HCT116 (cell line): Measurements from ENCODE around the gene ESF1. TPM values are rescaled to one million over a fixed set of nuclear protein-coding genes. Genes with fewer than 3 reads are reported as not detected.

Source experiments
- ATAC-seq: fragments of 200-7000 bp; cut with Tn5 transposase; 2 replicates; pipeline ENCODE4 v1.9.1; 2020; ENCODE audit warnings: mild to moderate bottlenecking, moderate library complexity
- BruUV-seq: library from RNA; stranded (reverse); fragments of 400-500 nt; replicated peaks from 2 replicates; lab custom pipeline; 2021; lab: Mats Ljungman, UMichigan
- CTCF ChIA-PET: fragments of 300-600 bp; sonication (Branson Sonifier 250); formaldehyde crosslinking; loops from one replicate; lab custom pipeline; 2021; ENCODE audit warnings: antibody characterized with exemption; lab: Charles Lee
- POLR2A ChIA-PET: fragments of 300-600, 350-600 bp; sonication (Branson Sonifier 250); formaldehyde crosslinking; loops from one replicate; lab custom pipeline; 2021; ENCODE audit warnings: antibody characterized with exemption; lab: Charles Lee
- RAD21 ChIA-PET, 2 experiments: fragments of 300-600 bp; sonication (Branson Sonifier 250); formaldehyde crosslinking; loops; one replicate each; lab custom pipeline; 2023; ENCODE audit warnings: low total read pairs in 2 of 2; ENCODE audit not compliant: uncharacterized antibody in 2 of 2, unreplicated experiment in 2 of 2, low non-redundant PET in 1 of 2; lab: Charles Lee
- DNase-seq: peaks from one replicate; pipeline ENCODE4 v3.0.0-alpha.2; 2010; ENCODE audit warnings: low read depth, low spot score
- H2AFZ ChIP-seq: fragments of 200-600 bp; shearing (Covaris generic), sonication (generic); 2 replicates; pipeline ENCODE4 v1.6.1; 2017; ENCODE audit warnings: low read depth, mixed run types, mixed read lengths, antibody characterized with exemption, low read length; ENCODE audit not compliant: poor library complexity, severe bottlenecking
- H3K27ac ChIP-seq: 2 replicates; pipeline ENCODE4 v1.5.1; 2012; ENCODE audit warnings: low read depth, low read length
- H3K27me3 ChIP-seq: fragments of 200-600 bp; sonication (generic); 2 replicates; pipeline ENCODE4 v1.6.1; 2016; ENCODE audit warnings: mixed run types, low read length, mixed read lengths; ENCODE audit not compliant: insufficient read depth
- H3K36me3 ChIP-seq, 2 experiments: fragments of 200-500 bp in 1 of 2; fragments of 200-600 bp in 1 of 2; sonication (Bioruptor generic) in 1 of 2; sonication (generic) in 1 of 2; 2 replicates each; pipeline versions ENCODE4 v1.5.1 to v1.6.1; 2014 to 2016; ENCODE audit warnings: low read length in 2 of 2, inconsistent platforms in 1 of 2, mixed read lengths in 1 of 2, mixed run types in 1 of 2; ENCODE audit not compliant: insufficient read depth in 2 of 2, control insufficient read depth in 1 of 2
- H3K4me1 ChIP-seq, 2 experiments: fragments of 200-600 bp in 1 of 2; sonication (generic) in 1 of 2; 2 replicates each; pipeline versions ENCODE4 v1.5.1 to v1.6.1; 2012 to 2017; ENCODE audit warnings: low read length in 2 of 2, inconsistent platforms in 1 of 2, mild to moderate bottlenecking in 1 of 2, mixed read lengths in 1 of 2, mixed run types in 1 of 2, moderate library complexity in 1 of 2; ENCODE audit not compliant: insufficient read depth in 2 of 2, control insufficient read depth in 1 of 2
- H3K4me2 ChIP-seq: fragments of 200-600 bp; sonication (generic); 2 replicates; pipeline ENCODE4 v1.6.1; 2017; ENCODE audit warnings: mixed run types, low read length, mixed read lengths
- H3K4me3 ChIP-seq, 2 experiments: fragments of 200-600 bp in 1 of 2; sonication (generic) in 1 of 2; replicated peaks in 1 of 2; 2 replicates each; pipeline ENCODE4 v1.5.1; 2011 to 2016; ENCODE audit warnings: low read length in 2 of 2, control low read depth in 1 of 2, low read depth in 1 of 2, mild to moderate bottlenecking in 1 of 2, mixed read lengths in 1 of 2, mixed run types in 1 of 2
- H3K79me2 ChIP-seq: fragments of 200-600 bp; sonication (generic); 2 replicates; pipeline ENCODE4 v1.6.1; 2017; ENCODE audit warnings: mild to moderate bottlenecking, mixed run types, low read length, moderate library complexity, mixed read lengths; ENCODE audit not compliant: insufficient read depth
- H3K9ac ChIP-seq: fragments of 200-600 bp; sonication (generic); 2 replicates; pipeline ENCODE4 v1.6.1; 2016; ENCODE audit warnings: low read length, mixed read lengths
- H3K9me2 ChIP-seq: fragments of 200-600 bp; sonication (generic), shearing (Covaris generic); 2 replicates; pipeline ENCODE4 v1.6.1; 2017; ENCODE audit warnings: mixed run types, mild to moderate bottlenecking, moderate library complexity; ENCODE audit not compliant: insufficient read depth
- H3K9me3 ChIP-seq, 2 experiments: fragments of 200-500 bp in 1 of 2; fragments of 200-600 bp in 1 of 2; sonication (Bioruptor generic) in 1 of 2; sonication (generic) in 1 of 2; 2 replicates each; pipeline ENCODE4 v1.6.1; 2014 to 2017; ENCODE audit warnings: low read length in 2 of 2, mixed read lengths in 2 of 2, inconsistent platforms in 1 of 2, low read depth in 1 of 2, mild to moderate bottlenecking in 1 of 2, mixed run types in 1 of 2, moderate library complexity in 1 of 2; ENCODE audit not compliant: control insufficient read depth in 1 of 2, insufficient read depth in 1 of 2
- H4K20me1 ChIP-seq: fragments of 200-600 bp; sonication (generic), shearing (Covaris generic); 2 replicates; pipeline ENCODE4 v1.6.1; 2017; ENCODE audit warnings: mixed run types, mild to moderate bottlenecking, moderate library complexity; ENCODE audit not compliant: insufficient read depth
- CBX3 ChIP-seq: IDR thresholded peaks from 2 replicates; pipeline ENCODE4 v1.6.1; 2012; ENCODE audit warnings: low read depth
- CEBPB ChIP-seq: IDR thresholded peaks from 2 replicates; pipeline ENCODE4 v1.6.1; 2012; ENCODE audit warnings: low read depth
- EGR1 ChIP-seq: IDR thresholded peaks from 2 replicates; pipeline ENCODE4 v1.6.1; 2012; ENCODE audit warnings: low read depth
- ELF1 ChIP-seq: IDR thresholded peaks from 2 replicates; pipeline ENCODE4 v1.6.1; 2012; ENCODE audit warnings: low read depth, borderline replicate concordance
- EZH2 ChIP-seq: fragments of 200-600 bp; sonication (generic); IDR thresholded peaks from 2 replicates; pipeline ENCODE4 v1.6.1; 2017; ENCODE audit warnings: antibody characterized with exemption, mixed run types
- EZH2phosphoT487 ChIP-seq: fragments of 200-600 bp; IDR thresholded peaks from 2 replicates; pipeline ENCODE4 v1.6.1; 2018; ENCODE audit warnings: antibody characterized with exemption, borderline replicate concordance
- FOSL1 ChIP-seq: IDR thresholded peaks from 2 replicates; pipeline ENCODE4 v1.6.1; 2012; ENCODE audit warnings: low read depth
- JUND ChIP-seq: IDR thresholded peaks from 2 replicates; pipeline ENCODE4 v1.6.1; 2012
- POLR2A ChIP-seq: IDR thresholded peaks from 2 replicates; pipeline ENCODE4 v1.7.0; 2011; ENCODE audit warnings: borderline replicate concordance; ENCODE audit not compliant: insufficient read depth, insufficient read length; ENCODE audit errors: extremely low read depth
- POLR2AphosphoS5 ChIP-seq: IDR thresholded peaks from 2 replicates; pipeline ENCODE4 v1.6.1; 2011; ENCODE audit warnings: mild to moderate bottlenecking, low read depth, low read length, moderate library complexity
- RAD21 ChIP-seq: IDR thresholded peaks from 2 replicates; pipeline ENCODE4 v1.6.1; 2012; ENCODE audit warnings: low read depth, mild to moderate bottlenecking
- SIN3A ChIP-seq: IDR thresholded peaks from 2 replicates; pipeline ENCODE4 v1.6.1; 2012; ENCODE audit warnings: low read depth
- SRF ChIP-seq: IDR thresholded peaks from 2 replicates; pipeline ENCODE4 v1.6.1; 2012; ENCODE audit warnings: low read depth
- YY1 ChIP-seq: IDR thresholded peaks from 2 replicates; pipeline ENCODE4 v1.6.1; 2011; ENCODE audit warnings: low read length, low read depth, moderate library complexity, mild to moderate bottlenecking; ENCODE audit not compliant: insufficient replicate concordance; ENCODE audit errors: extremely low read depth
- ZBTB33 ChIP-seq: IDR thresholded peaks from 2 replicates; pipeline ENCODE4 v1.6.1; 2011; ENCODE audit warnings: mild to moderate bottlenecking, low read length, moderate library complexity; ENCODE audit not compliant: insufficient replicate concordance; ENCODE audit errors: extremely low read depth
- ZFX ChIP-seq: fragments of 450-650 bp; IDR thresholded peaks from 2 replicates; pipeline ENCODE4 v1.6.1; 2017
- intact Hi-C: fragments of 100-400 bp; cut with micrococcal nuclease; formaldehyde crosslinking; loops from 2 replicates; pipeline ENCODE4 v1.10.0; 2022
- total RNA-seq: library from RNA; stranded (reverse); gene quantifications from one replicate; pipeline ENCODE4 v1.2.1, GENCODE V29; 2021; ENCODE audit not compliant: unreplicated experiment
- TF ChIP-seq, protein P1 (sequence below): IDR thresholded peaks from 2 replicates; pipeline ENCODE4 v1.6.1; 2012
- TF ChIP-seq, protein P2 (sequence below): IDR thresholded peaks from 2 replicates; pipeline ENCODE4 v1.6.1; 2012
- TF ChIP-seq, protein P3 (sequence below), 3 experiments: fragments of 200-600 bp in 1 of 3; sonication (generic) in 1 of 3; IDR thresholded peaks in 2 of 3; conservative IDR thresholded peaks in 1 of 3; 2 replicates each; pipeline ENCODE4 v1.5.1; 2012 to 2017; ENCODE audit warnings: low read depth in 2 of 3, low read length in 2 of 3, antibody characterized with exemption in 1 of 3, borderline replicate concordance in 1 of 3, control low read depth in 1 of 3, mild to moderate bottlenecking in 1 of 3, mixed read lengths in 1 of 3, mixed run types in 1 of 3, moderate library complexity in 1 of 3; ENCODE audit not compliant: insufficient read depth in 1 of 3

ESF1 gene
- total RNA-seq, 1 experiment from 2014 or later: 25.4 TPM

- DNase-seq (no peak), ATAC-seq (no peak)
- Histone ChIP-seq H3K9me3 (no peaks in the 10 kb centered on the region), H3K9ac (no peak overlapping the region), H3K4me3 (no peak overlapping the region), H3K79me2 (peaks cover 33% of the 10 kb centered on the region), H3K27me3 (no peaks in the 10 kb centered on the region), H4K20me1 (peaks cover 12% of the 10 kb centered on the region; the same call in 1 of the 2 replicates), H3K4me2 (no peak overlapping the region), H3K4me1 (no peaks in the 10 kb centered on the region), H3K27ac (no peak overlapping the region), H2AFZ (no peak overlapping the region), H3K9me2 (no peaks in the 10 kb centered on the region), H3K36me3 (peaks cover 58 to 69% of the 10 kb centered on the region in 2 experiments)
- no peak for TF ChIP-seq POLR2AphosphoS5
- TF ChIP-seq YY1: no peak
- TF ChIP-seq EGR1: no peak
- no peak for TF ChIP-seq ZFX
- TF ChIP-seq, protein P1, sequence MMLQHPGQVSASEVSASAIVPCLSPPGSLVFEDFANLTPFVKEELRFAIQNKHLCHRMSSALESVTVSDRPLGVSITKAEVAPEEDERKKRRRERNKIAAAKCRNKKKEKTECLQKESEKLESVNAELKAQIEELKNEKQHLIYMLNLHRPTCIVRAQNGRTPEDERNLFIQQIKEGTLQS: no peak
- no peak for TF ChIP-seq JUND
- TF ChIP-seq, protein P2, sequence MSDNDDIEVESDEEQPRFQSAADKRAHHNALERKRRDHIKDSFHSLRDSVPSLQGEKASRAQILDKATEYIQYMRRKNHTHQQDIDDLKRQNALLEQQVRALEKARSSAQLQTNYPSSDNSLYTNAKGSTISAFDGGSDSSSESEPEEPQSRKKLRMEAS: no peak
- no peak for TF ChIP-seq EZH2
- no peak for TF ChIP-seq CBX3
- no peak for TF ChIP-seq SIN3A
- TF ChIP-seq POLR2A: no peak
- no peak for TF ChIP-seq RAD21
- TF ChIP-seq SRF: no peak
- TF ChIP-seq ELF1: no peak
- no peak for TF ChIP-seq EZH2phosphoT487
- TF ChIP-seq CEBPB: no peak
- TF ChIP-seq FOSL1: no peak
- no peak for TF ChIP-seq ZBTB33
- TF ChIP-seq, protein P3, sequence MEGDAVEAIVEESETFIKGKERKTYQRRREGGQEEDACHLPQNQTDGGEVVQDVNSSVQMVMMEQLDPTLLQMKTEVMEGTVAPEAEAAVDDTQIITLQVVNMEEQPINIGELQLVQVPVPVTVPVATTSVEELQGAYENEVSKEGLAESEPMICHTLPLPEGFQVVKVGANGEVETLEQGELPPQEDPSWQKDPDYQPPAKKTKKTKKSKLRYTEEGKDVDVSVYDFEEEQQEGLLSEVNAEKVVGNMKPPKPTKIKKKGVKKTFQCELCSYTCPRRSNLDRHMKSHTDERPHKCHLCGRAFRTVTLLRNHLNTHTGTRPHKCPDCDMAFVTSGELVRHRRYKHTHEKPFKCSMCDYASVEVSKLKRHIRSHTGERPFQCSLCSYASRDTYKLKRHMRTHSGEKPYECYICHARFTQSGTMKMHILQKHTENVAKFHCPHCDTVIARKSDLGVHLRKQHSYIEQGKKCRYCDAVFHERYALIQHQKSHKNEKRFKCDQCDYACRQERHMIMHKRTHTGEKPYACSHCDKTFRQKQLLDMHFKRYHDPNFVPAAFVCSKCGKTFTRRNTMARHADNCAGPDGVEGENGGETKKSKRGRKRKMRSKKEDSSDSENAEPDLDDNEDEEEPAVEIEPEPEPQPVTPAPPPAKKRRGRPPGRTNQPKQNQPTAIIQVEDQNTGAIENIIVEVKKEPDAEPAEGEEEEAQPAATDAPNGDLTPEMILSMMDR (IDR thresholded peaks at IDR 0.05 in 2 of 3, conservative IDR thresholded peaks at IDR 0.05 in 1 of 3; ENCODE audit: borderline replicate concordance in 1 of 3, insufficient read depth in 1 of 3, low read depth in 2 of 3, low read length in 2 of 3): no peak
- ChIA-PET RAD21 (no interaction called here), CTCF (no interaction called here), POLR2A (no interaction called here)
- no TSS peak for BruUV-seq
- intact Hi-C loops: no loop called here
These were observed 18.8 kb downstream of the ESF1 start for GRCh38 chr20:13765868-13766416.
